ENCODE measurements around the gene WASHC4. TPM values are rescaled to one million over a fixed set of nuclear protein-coding genes. Genes with fewer than 3 reads are reported as not detected.

Gene WASHC4
- total RNA-seq, 4 donors from 2014 or later = 23.5 to 32.5 (median 28.8) TPM

- TF ChIP-seq CTCF (IDR thresholded peaks at IDR 0.05) (no peak), POLR2A (IDR thresholded peaks at IDR 0.05) (no peak)
- intact Hi-C loops (cut with DNase I; ENCODE audit: low total_unique reads) = no loop called here
- no peak for DNase-seq (ENCODE audit: low spot score in 2 of 2)
- 90% methylated on average over 6 of the region's 6 CpGs for WGBS, 2 donors
- no peak overlapping the region for H3K4me3 ChIP-seq (ENCODE audit: low read depth, poor library complexity, severe bottlenecking)
Observed at GRCh38 chr12:105202202-105202601, 94.7 kb downstream of the WASHC4 start.

GRCh38 chr12:105204127-105204526 lies 96.6 kb downstream of the WASHC4 start:
- 93 to 95% methylated on average over 8 of the region's 8 CpGs for WGBS, 2 donors
- intact Hi-C loops (cut with DNase I; ENCODE audit: low total_unique reads) = no loop called here
- TF ChIP-seq POLR2A (IDR thresholded peaks at IDR 0.05) = no peak
- no peak for TF ChIP-seq CTCF (IDR thresholded peaks at IDR 0.05)
- H3K4me3 ChIP-seq (ENCODE audit: low read depth, poor library complexity, severe bottlenecking) = no peak overlapping the region
- DNase-seq (ENCODE audit: low spot score in 2 of 2) = no peak

- no peak overlapping the region for H3K4me3 ChIP-seq (ENCODE audit: low read depth, poor library complexity, severe bottlenecking)
- no peak for DNase-seq (ENCODE audit: low spot score in 2 of 2)
- intact Hi-C loops (cut with DNase I; ENCODE audit: low total_unique reads) = no loop called here
- TF ChIP-seq POLR2A (IDR thresholded peaks at IDR 0.05) (no peak), CTCF (IDR thresholded peaks at IDR 0.05) (no peak)
- 67 to 68% methylated on average over 6 of the region's 6 CpGs for WGBS, 2 donors
Observed at GRCh38 chr12:105204916-105205315, 97.4 kb downstream of the WASHC4 start.

GRCh38 chr12:105205322-105206048 lies 98.0 kb downstream of the WASHC4 start:
- no peak overlapping the region for H3K4me3 ChIP-seq (ENCODE audit: low read depth, poor library complexity, severe bottlenecking)
- no peak for TF ChIP-seq POLR2A (IDR thresholded peaks at IDR 0.05)
- no peak for TF ChIP-seq CTCF (IDR thresholded peaks at IDR 0.05)
- WGBS, 2 donors = 58 to 79% methylated on average over 10 of the region's 10 CpGs
- intact Hi-C loops (cut with DNase I; ENCODE audit: low total_unique reads) = no loop called here
- no peak for DNase-seq (ENCODE audit: low spot score in 2 of 2)

GRCh38 chr12:105206686-105207374 lies 99.3 kb downstream of the WASHC4 start:
- no peak for DNase-seq (ENCODE audit: low spot score in 2 of 2)
- TF ChIP-seq POLR2A (IDR thresholded peaks at IDR 0.05) (no peak), CTCF (IDR thresholded peaks at IDR 0.05) (no peak)

More at GRCh38 chr12:105206686-105207374, 99.3 kb downstream of the WASHC4 start:
- no peak overlapping the region for H3K4me3 ChIP-seq (ENCODE audit: low read depth, poor library complexity, severe bottlenecking)
- intact Hi-C loops (cut with DNase I; ENCODE audit: low total_unique reads) = no loop called here
- WGBS, 2 donors = 90 to 93% methylated on average over 16 of the region's 16 CpGs
